WI38 (cell line): Measurements from ENCODE around the gene KCNIP1.
A peak's percentile ranks its signal among the peaks of the same experiment; 100 is the strongest.

Experiments used
- H3K4me3 ChIP-seq: 2 replicates; pipeline ENCODE4 v1.5.1; 2011; ENCODE audit warnings: low read depth, mild to moderate bottlenecking, control low read depth, low read length
- TF ChIP-seq, protein P1 (sequence below): IDR thresholded peaks from 2 replicates; pipeline ENCODE4 v1.5.1; 2012; ENCODE audit warnings: low read depth, mild to moderate bottlenecking, control low read depth, low read length

The KCNIP1 gene

DNA sequence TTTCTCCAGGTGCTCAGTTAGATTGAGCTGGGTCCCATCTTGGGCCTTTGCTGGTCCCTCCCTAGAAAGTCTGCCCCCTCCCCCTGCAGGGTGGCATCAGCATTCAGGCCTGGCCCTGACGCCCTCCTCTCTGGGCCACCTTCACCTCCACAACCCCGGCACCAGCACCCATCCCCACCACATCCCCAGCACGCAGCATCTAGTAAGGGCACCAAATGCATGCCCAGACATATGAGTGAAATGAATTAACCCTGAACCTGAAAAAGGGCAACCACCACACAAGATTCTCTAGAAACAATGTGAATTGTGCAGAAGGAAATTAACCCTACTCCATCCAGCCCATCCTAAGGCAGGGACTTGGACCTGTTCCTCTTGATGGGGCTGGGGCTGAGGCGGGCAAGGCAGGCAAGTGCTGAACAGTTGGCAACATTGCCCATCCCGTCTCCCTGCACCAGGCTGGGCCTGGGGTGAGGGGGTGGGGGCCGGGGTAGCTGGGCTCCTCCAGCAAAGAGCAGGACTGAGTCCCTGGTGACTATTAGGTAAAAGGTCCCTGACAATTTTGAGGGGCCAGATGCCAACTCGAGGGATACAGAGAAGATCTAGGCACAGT, 125.9 kb downstream of the KCNIP1 start:
- H3K4me3 ChIP-seq = no peak overlapping the region
- TF ChIP-seq, protein P1, sequence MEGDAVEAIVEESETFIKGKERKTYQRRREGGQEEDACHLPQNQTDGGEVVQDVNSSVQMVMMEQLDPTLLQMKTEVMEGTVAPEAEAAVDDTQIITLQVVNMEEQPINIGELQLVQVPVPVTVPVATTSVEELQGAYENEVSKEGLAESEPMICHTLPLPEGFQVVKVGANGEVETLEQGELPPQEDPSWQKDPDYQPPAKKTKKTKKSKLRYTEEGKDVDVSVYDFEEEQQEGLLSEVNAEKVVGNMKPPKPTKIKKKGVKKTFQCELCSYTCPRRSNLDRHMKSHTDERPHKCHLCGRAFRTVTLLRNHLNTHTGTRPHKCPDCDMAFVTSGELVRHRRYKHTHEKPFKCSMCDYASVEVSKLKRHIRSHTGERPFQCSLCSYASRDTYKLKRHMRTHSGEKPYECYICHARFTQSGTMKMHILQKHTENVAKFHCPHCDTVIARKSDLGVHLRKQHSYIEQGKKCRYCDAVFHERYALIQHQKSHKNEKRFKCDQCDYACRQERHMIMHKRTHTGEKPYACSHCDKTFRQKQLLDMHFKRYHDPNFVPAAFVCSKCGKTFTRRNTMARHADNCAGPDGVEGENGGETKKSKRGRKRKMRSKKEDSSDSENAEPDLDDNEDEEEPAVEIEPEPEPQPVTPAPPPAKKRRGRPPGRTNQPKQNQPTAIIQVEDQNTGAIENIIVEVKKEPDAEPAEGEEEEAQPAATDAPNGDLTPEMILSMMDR = no peak

DNA sequence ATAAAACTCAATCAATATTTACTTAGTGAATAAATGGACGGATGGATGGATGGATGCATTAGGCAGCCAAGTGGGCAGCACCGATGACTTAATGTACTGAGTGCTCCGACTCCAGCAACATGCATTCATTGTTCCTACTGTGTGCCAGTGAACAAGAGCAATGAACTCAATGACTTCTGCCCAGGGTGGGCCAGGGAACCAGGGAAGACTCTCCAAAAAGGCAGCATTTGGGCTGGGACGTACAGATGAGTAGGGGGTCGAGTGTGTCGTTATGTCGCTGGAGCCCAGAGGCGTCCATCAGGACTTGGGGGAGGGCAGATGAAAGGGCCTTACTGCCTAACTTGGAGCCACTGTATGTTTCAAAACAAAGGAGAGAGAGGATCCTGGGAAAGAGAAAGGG, 126.4 kb downstream of the KCNIP1 start:
- TF ChIP-seq, protein P1 = no peak
- H3K4me3 ChIP-seq = no peak overlapping the region

DNA sequence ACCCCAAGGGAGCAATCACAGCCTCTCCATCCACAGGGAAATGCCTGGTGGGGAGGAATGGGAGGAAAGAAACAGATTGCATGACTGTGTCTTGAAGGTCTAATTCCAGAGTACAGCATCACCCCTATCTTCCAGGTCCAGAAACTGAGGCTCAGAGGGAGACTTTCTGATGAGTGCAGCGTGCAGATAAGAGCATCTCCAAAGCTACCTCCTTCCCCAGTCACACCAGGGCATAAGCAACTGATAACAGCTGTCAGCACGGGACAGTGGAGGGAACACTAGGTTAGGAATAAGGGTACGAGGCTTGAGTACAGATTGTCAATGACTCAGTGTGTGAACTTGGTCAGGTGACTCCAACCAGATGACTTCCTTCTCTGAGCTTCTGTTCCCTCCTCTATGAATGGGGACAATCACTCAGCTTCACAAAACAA, 126.9 kb downstream of the KCNIP1 start:
- TF ChIP-seq, protein P1 = no peak
- H3K4me3 ChIP-seq = no peak overlapping the region

DNA sequence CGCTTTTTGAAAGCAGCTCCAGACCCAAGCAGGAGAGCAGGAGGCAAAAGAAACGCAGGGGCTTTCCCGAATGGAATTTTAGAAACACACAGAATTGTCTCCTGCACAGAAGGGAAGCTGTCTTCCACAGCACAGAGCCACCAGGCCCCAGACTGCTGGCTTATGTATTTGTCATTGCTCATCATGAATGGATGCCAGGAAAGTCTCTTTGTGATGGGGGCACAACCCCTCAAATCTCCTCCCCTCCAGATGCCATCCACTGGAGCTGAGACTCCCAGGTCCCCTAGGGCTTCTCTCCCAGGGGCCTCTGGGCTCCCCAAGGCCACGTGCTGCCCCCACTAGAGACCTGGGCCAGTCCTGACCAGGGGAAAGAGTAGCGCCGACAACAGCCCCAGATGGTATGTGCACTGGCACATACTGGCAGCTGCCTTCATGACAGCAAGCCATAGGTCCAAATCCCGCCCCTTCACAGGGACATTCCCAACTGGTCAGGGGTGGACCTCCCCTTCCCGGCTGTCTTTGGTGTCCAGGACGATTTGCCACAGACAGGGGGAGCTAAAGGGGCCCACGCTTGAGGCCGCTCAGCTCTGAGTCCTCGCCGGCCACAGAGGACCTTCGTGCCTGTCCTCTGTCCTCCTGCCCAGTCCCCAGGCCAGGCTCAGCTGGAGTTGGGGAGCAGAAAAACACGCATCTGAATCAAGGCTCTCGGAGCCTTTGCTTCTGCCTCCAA, 127.8 kb downstream of the KCNIP1 start:
- H3K4me3 ChIP-seq = no peak overlapping the region
- TF ChIP-seq, protein P1 = no peak

DNA sequence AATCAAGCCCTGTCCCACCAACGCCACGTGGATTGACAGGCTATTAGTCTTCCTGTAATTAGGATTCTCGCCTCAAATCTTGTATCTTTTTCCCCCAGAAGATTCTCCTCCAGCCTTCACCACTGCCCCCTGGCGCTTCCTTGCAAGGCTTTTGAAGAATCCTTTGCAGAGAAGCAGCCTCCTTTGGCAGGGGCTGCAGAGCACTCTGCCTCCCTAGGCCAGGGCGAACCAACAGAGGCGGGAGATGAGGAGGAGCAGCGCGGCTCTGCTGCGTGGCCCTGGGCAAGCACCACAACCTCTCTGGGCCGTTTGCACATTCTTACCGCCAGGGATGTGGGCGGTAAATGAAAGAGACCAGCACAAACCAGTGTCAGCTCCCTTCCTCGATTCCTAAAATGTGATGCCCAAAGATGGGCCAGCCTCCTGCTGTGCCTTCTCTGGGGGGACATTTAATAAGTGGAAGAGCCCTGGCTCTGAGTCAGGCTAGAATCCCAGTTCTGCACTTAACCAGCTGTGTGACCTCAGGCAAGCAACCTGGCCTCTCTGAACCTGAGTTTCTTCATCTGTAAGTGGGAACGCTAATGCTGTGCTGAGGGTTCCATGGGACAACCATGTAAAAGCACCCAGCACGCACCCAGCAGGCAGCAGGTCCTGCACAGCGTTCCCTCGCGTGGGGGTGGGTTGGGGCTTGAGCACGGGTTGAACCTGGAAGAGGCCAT, 128.6 kb downstream of the KCNIP1 start:
- no peak overlapping the region for H3K4me3 ChIP-seq
- TF ChIP-seq, protein P1 = no peak

DNA sequence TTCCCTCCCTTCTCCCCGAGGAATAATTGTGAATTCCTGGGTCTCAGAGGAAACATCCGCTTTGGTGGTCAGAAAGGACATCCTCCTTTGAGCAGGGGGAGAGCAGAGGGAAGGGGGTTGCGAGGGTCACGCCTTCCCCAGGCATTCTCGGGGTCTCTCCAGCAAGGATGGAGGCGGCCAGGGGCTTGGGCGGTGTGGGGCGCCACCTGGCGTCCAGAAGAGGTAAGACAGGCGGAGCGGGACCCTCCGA, 129.1 kb downstream of the KCNIP1 start:
- TF ChIP-seq, protein P1 = peak; percentile 94
- peak overlapping the region; percentile 29 for H3K4me3 ChIP-seq
